Panc1 (cell line): ENCODE data around the gene PACSIN1. TPM values are rescaled to one million over a fixed set of nuclear protein-coding genes. Genes with fewer than 3 reads are reported as not detected.

Experiments
- ATAC-seq: fragments of 200-7000 bp; cut with Tn5 transposase; 2 replicates; pipeline ENCODE4 v1.9.1; 2020; ENCODE audit warnings: mild to moderate bottlenecking, moderate library complexity
- BruUV-seq: library from RNA; stranded (reverse); fragments of 400-500 nt; replicated peaks from 2 replicates; lab custom pipeline; 2021; lab: Mats Ljungman, UMichigan
- CTCF ChIA-PET: fragments of 300-600 bp; sonication (Branson Sonifier 250); formaldehyde crosslinking; loops from one replicate; lab custom pipeline; 2022; ENCODE audit warnings: antibody characterized with exemption; lab: Charles Lee
- POLR2A ChIA-PET: fragments of 300-600 bp; sonication (Branson Sonifier 250); formaldehyde crosslinking; loops from one replicate; lab custom pipeline; 2022; ENCODE audit warnings: antibody characterized with exemption; lab: Charles Lee
- DNase-seq: peaks from one replicate; pipeline ENCODE4 v3.0.0-alpha.2; 2010; ENCODE audit warnings: low read depth, low spot score
- H3K27ac ChIP-seq: 2 replicates; pipeline ENCODE4 v1.5.1; 2011; ENCODE audit warnings: mild to moderate bottlenecking, low read length, inconsistent platforms
- H3K27me3 ChIP-seq: fragments of 200-500 bp; sonication (Bioruptor generic); 2 replicates; pipeline ENCODE4 v1.6.0; 2014; ENCODE audit warnings: low read length, inconsistent platforms; ENCODE audit not compliant: control insufficient read depth, insufficient read depth
- H3K36me3 ChIP-seq: fragments of 200-500 bp; sonication (Bioruptor generic); 2 replicates; pipeline ENCODE4 v1.5.1; 2014; ENCODE audit warnings: inconsistent platforms, mild to moderate bottlenecking, low read length, moderate library complexity; ENCODE audit not compliant: control insufficient read depth, insufficient read depth
- H3K4me1 ChIP-seq: 2 replicates; pipeline ENCODE4 v1.5.1; 2011; ENCODE audit warnings: inconsistent platforms, mild to moderate bottlenecking, low read length, moderate library complexity; ENCODE audit not compliant: control insufficient read depth, insufficient read depth
- H3K4me3 ChIP-seq, 2 experiments: 2 replicates each; pipeline ENCODE4 v1.5.1; 2011 to 2012; ENCODE audit warnings: low read depth in 2 of 2, low read length in 2 of 2, mild to moderate bottlenecking in 2 of 2, inconsistent platforms in 1 of 2, moderate library complexity in 1 of 2
- H3K9me3 ChIP-seq: fragments of 200-500 bp; sonication (Bioruptor generic); 2 replicates; pipeline ENCODE4 v1.5.1; 2014; ENCODE audit warnings: low read depth, mild to moderate bottlenecking, inconsistent platforms, low read length, moderate library complexity; ENCODE audit not compliant: control insufficient read depth, insufficient read depth
- CTCF ChIP-seq: fragments of 450-650 bp; IDR thresholded peaks from 2 replicates; pipeline ENCODE4 v1.5.1; 2017; ENCODE audit warnings: mild to moderate bottlenecking
- POLR2AphosphoS5 ChIP-seq: IDR thresholded peaks from 2 replicates; pipeline ENCODE4 v1.6.1; 2012; ENCODE audit warnings: mild to moderate bottlenecking, low read depth, low read length, moderate library complexity
- REST ChIP-seq, 2 experiments: IDR thresholded peaks; 2 replicates each; pipeline ENCODE4 v1.6.1; 2011 to 2012; ENCODE audit warnings: low read depth in 2 of 2, control low read depth in 1 of 2, low read length in 1 of 2, mild to moderate bottlenecking in 1 of 2, moderate library complexity in 1 of 2; ENCODE audit not compliant: insufficient read depth in 1 of 2
- SIN3A ChIP-seq: IDR thresholded peaks from 2 replicates; pipeline ENCODE4 v1.6.1; 2012; ENCODE audit warnings: low read depth, mild to moderate bottlenecking, low read length, moderate library complexity, borderline replicate concordance; ENCODE audit not compliant: insufficient read depth
- TCF7L2 ChIP-seq: IDR thresholded peaks from 2 replicates; pipeline ENCODE4 v1.6.1; 2011; ENCODE audit warnings: mild to moderate bottlenecking, low read depth, low read length, inconsistent platforms
- in situ Hi-C: cut with HindIII; loops from 2 replicates; pipeline ENCODE4 v1.10.0; 2016; ENCODE audit warnings: low sequenced_read_pairs, low pct_unique_long_range_greater_than_20kb
- intact Hi-C: fragments of 100-400 bp; cut with micrococcal nuclease; formaldehyde crosslinking; loops from one replicate; pipeline ENCODE4 v1.10.0; 2022; ENCODE audit not compliant: unreplicated experiment
- total RNA-seq: library from RNA; stranded (reverse); gene quantifications from one replicate; pipeline ENCODE4 v1.2.1, GENCODE V29; 2021; ENCODE audit not compliant: unreplicated experiment

The PACSIN1 gene
- total RNA-seq, 1 experiment from 2014 or later = 0.18 TPM

DNA sequence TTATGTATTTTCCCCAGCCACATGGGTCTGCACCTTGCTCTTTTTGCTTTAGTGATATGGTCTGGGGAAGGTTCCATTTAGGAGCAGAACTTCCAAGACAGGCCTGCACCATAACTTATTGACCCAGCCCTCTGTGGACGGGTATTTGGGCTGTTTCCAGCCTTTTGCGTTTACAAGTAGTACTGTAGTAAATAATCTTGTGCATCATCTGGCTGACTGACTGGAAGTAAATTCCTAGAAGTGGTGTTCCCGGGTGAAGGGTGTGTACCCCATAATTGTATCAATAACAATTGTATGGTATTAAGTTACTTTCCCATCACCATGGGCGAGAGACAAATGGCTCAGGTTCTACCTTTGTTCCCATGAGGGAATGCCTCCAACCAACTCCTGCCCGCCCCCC, 58.6 kb downstream of the PACSIN1 start:
- no TSS peak for BruUV-seq
- in situ Hi-C loops (no loop called here), intact Hi-C loops (no loop called here)
- Histone ChIP-seq H3K27me3 (no peaks in the 10 kb centered on the region), H3K4me3 (no peak overlapping the region), H3K27ac (no peak overlapping the region), H3K9me3 (no peaks in the 10 kb centered on the region), H3K4me1 (peaks cover 9% of the 10 kb centered on the region), H3K36me3 (no peaks in the 10 kb centered on the region)
- POLR2A ChIA-PET = interaction anchor here (0.6 kb wide), 1 partner anchor 24 kb away, joined by 4 read pairs; no protein-coding TSS in a partner anchor
- TF ChIP-seq SIN3A (no peak), TCF7L2 (no peak), POLR2AphosphoS5 (no peak), CTCF (no peak), REST (IDR thresholded peaks at IDR 0.05; ENCODE audit: insufficient read depth in 1 of 2, low read depth in 2 of 2, low read length in 1 of 2) (no peak)
- DNase-seq (no peak), ATAC-seq (no peak)
- CTCF ChIA-PET = no interaction called here

DNA sequence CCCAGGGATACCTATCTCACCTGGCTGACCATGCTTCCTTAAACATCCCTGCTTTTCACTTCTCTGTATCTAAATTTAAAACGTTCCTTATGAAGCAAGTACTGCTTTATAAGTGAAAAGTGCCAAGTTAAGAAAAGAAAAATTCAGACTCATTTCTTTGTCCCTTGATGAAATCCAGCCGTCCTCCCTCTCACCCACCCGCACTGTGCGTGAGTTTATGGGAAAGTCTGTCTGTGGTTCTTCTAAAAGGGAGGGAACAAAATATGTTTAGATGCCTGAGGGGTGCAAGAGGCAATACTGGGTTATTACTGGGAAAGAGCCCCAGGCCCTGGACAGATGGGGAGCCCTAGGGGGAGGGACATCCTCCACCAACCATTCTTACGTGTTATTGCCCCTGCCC, 59.1 kb downstream of the PACSIN1 start:
- no TSS peak for BruUV-seq
- intact Hi-C loops = loop anchor here (5.0 kb wide), 1 partner anchor 82 kb away; no protein-coding TSS in a partner anchor
- TF ChIP-seq TCF7L2 (no peak), CTCF (no peak), SIN3A (no peak), POLR2AphosphoS5 (no peak), REST (IDR thresholded peaks at IDR 0.05; ENCODE audit: insufficient read depth in 1 of 2, low read depth in 2 of 2, low read length in 1 of 2) (no peak)

More for the DNA sequence above, 59.1 kb downstream of the PACSIN1 start:
- no peak for DNase-seq
- POLR2A ChIA-PET = interaction anchor here (0.6 kb wide), 1 partner anchor 24 kb away, joined by 4 read pairs; no protein-coding TSS in a partner anchor
- no peaks in the 10 kb centered on the region for H3K27me3 ChIP-seq
- H3K27ac ChIP-seq = no peak overlapping the region
- no peaks in the 10 kb centered on the region for H3K9me3 ChIP-seq
- in situ Hi-C loops = no loop called here
- ATAC-seq = no peak
- no peaks in the 10 kb centered on the region for H3K36me3 ChIP-seq
- peaks cover 12% of the 10 kb centered on the region for H3K4me1 ChIP-seq
- H3K4me3 ChIP-seq = no peak overlapping the region
- CTCF ChIA-PET = no interaction called here
